Panc1 (cell line): ENCODE measurements around the gene DPP8.

Source experiments
- CTCF ChIP-seq: fragments of 450-650 bp; IDR thresholded peaks from 2 replicates; pipeline ENCODE4 v1.5.1; 2017; ENCODE audit warnings: mild to moderate bottlenecking
- REST ChIP-seq, 2 experiments: IDR thresholded peaks; 2 replicates each; pipeline ENCODE4 v1.6.1; 2011 to 2012; ENCODE audit warnings: low read depth in 2 of 2, control low read depth in 1 of 2, low read length in 1 of 2, mild to moderate bottlenecking in 1 of 2, moderate library complexity in 1 of 2; ENCODE audit not compliant: insufficient read depth in 1 of 2

- no peak for TF ChIP-seq REST (IDR thresholded peaks at IDR 0.05; ENCODE audit: insufficient read depth in 1 of 2, low read depth in 2 of 2, low read length in 1 of 2)
- TF ChIP-seq CTCF, result no peak
Measured at GRCh38 chr15:65529762-65530317, 12.4 kb upstream of the DPP8 start.
